ENCODE measurements around the gene NKD1.

The NKD1 gene

DNA sequence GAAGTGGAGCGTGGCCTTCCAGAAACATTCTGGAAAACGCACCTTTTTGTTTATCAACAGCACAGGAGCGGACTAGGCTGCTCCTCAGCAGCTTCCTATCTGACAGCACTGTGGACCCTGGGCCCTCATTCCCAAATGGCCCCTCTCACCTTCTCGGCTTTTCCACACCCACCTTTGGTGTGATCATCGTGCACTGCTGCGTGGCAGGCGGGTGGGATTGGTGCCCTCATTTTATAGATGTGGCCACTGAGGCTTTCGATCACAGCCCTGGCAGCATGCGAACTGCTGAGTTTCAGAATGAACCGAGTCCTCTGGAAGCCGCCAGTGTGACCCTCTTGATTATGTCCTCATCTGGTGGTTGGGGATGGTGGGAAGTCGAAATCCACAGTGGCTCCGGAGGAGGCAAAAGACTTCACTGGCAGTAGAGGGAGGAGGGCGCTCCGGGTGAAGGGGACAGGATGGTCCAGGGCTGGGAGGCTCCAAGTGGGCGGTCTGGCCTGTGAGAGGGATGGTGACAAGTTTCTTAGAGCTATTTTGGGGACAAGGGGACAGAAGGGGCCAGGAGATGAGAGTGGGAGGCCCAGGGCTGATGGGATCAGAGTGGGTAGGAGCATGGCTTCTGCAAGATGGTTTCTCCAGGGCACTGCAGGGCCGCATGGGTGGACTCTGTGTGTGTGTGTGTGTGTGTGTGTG, 49.5 kb downstream of the NKD1 start:
- no peak for DNase-seq (ENCODE audit: insufficient read length, low spot score)
- no peak for FAIRE-seq

DNA sequence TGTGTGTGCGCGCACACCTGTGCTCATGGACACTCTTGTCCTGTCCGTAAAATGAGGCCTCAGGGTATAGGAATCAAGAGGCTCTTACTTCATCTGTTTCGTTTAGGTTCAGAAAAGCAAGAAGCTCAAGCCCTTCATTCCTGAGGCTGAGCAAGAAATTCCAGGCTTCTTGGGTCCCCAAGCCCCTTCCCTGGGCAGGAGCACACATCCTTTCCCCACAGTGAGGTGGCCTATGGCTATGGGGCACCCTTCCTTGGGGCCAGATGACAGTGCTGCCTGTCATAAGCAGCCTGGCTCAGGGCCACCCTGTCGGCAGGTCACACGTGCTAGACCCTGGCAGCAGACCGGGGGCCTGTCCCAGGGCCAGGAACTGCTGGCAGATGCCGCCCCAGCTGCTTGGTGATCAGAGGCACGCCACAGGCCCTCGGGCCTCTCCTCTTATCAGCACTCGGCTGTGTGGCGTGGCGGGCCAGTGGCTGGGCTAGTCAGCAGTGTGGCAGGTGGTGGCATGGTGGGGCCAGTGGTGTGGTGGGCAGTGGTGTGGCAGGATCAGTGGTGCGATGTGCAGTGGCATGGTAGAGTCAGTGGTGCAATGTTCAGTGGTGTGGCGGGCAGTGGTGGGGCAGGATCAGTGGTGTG, 50.2 kb downstream of the NKD1 start:
- FAIRE-seq: no peak

DNA sequence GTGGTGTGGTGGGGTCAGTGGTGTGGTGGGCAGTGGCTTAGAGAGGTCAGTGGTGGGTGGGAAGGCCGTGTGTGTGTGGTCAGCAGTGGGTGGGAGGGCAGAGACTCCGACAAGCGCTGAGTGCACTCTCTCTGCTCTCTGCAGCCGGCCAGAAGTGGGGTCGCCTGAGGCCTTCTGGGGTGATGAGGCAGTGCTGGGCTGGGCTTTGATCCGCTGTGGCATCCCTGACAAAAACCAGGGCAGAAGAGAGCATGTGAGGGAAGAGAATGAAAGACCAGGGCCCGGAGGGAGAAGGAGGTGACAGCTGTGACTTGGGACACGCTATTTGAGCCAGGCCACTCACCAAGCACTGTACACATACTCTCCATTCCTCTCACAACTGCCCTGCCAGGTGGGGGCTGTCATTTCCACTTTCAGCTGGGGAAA, 50.8 kb downstream of the NKD1 start:
- FAIRE-seq (no peak), DNase-seq (ENCODE audit: insufficient read length, low spot score) (no peak)

More for the DNA sequence above, 50.2 kb downstream of the NKD1 start:
- no peak for DNase-seq (ENCODE audit: insufficient read length, low spot score)

DNA sequence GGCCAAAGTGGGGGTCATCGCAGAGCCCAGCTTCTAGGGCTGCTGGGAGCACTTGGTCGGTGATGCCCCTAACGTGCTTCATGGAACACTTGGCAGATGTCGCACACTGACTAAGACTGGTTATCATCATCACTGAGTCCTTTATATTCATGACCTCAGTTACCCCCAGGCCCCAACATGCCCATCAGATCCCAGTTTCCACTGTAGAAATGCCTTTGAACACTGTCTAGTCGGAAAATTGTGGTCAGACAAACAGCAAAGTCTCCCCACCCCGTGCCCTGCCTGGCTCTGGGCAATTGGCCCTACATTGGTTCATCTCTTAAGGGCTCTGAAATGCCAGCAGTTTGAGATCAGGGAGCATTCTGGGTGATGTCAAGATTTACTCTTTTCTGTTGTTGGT, 51.3 kb downstream of the NKD1 start:
- FAIRE-seq: no peak
- no peak for DNase-seq (ENCODE audit: insufficient read length, low spot score)

DNA sequence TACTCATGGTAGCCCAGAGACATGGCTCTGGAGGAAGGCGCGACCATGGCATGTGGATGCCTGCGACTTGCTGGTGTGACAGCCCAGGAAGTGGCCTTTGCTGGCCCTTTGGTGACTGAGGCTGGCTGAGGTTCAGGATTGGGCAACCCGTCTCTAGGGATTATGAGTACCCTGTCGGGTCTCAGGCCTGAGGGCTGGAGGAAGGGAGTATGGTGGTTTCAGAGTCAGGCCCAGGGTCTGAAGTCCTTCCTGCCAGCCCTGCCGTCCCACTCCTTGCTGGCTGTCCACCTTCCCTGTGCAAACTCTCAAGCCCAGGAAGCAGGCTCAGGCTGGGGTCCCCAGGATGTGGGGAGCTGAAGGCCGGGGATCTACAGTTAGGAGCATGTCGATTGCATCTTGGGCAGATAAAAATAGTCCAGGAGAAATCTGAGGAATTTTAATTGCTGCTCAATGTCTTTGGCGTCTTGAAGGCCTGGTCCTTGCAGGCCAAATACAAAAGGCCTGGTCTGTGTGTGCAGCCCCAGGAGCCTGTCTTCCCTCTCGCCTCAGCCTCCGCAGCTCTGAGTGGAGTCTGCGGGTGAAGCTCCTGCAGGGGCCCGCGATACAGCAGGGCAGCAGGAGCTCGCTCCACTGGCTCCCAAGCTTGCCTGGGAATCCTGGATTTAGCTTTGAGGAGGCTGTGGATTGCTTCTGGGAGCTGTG, 52.5 kb downstream of the NKD1 start:
- FAIRE-seq: no peak

DNA sequence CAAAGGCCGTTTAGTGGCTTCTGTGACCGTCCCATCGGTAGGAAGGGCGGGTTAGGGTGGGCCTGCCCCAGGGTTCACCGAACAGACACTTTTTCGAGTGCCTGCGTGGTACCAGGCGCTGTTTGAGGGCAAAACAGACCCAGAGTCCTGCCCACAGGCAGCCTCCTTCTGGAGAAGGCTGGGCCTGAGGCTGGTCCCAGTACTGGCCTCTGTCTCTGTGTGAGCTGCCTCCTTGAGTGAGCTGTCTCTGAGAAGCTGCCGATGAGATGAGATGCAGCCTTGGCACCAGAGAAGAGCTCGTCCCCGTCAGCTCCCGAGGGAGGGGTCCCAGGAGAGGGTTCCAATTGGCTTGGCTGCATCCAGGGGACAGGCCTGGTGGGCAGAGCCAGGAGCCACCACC, 53.1 kb downstream of the NKD1 start:
- FAIRE-seq: no peak

More for the DNA sequence above, 52.5 kb downstream of the NKD1 start:
- no peak for DNase-seq (ENCODE audit: insufficient read length, low spot score)

DNA sequence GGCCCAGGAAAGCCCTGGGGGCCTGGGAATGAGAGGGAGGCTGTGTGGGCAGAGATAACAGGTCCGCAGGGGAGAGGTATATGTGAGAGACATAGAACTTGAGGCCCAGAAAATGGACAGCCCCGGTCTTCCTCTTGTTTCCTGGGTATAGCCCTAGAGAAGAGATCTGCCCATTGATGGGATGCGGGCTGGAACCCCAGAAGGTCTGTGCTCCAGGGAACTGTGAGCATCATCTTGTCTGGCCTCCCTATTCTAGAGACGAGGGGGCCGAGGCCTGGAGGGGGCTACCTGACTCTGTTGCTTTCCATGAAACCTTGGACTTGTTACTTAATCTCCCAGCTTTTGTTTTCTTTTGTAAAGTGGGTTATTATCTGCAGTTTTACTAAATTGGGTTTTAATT, 53.9 kb downstream of the NKD1 start:
- DNase-seq (ENCODE audit: insufficient read length, low spot score) (no peak), FAIRE-seq (no peak)

More for the DNA sequence above, 53.1 kb downstream of the NKD1 start:
- no peak for DNase-seq (ENCODE audit: insufficient read length, low spot score)

DNA sequence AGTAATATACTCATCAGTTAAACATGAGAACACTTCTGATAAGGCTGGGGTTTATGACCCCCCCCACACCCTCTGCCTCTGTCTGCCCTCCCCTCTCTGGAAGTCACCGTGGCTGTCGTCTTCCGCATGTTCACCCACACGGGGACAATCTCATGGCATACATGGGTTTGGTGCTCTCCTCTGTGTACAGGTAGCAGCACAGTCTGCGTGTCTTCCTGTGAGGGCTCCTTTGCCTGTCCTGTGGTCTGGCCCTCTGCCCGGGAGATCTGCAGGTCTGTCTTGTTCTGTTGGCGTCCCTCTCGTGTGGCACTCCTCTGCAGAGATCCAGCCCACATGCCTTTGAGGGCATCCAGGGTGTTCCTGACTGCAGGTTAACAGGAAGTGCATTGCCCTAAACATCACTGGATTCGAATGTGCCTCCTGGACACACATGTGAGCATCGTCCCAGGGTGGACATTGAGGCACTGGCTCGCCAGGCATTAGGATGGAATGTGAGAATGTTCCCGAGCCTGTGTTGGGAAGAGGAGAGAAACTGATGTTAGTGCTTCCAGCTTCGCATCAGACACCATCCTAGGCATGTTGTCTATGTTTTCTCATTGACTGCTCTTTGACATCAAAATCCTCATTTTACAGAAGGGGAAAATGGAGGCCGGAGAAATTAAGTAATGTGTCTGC, 54.5 kb downstream of the NKD1 start:
- FAIRE-seq: no peak

DNA sequence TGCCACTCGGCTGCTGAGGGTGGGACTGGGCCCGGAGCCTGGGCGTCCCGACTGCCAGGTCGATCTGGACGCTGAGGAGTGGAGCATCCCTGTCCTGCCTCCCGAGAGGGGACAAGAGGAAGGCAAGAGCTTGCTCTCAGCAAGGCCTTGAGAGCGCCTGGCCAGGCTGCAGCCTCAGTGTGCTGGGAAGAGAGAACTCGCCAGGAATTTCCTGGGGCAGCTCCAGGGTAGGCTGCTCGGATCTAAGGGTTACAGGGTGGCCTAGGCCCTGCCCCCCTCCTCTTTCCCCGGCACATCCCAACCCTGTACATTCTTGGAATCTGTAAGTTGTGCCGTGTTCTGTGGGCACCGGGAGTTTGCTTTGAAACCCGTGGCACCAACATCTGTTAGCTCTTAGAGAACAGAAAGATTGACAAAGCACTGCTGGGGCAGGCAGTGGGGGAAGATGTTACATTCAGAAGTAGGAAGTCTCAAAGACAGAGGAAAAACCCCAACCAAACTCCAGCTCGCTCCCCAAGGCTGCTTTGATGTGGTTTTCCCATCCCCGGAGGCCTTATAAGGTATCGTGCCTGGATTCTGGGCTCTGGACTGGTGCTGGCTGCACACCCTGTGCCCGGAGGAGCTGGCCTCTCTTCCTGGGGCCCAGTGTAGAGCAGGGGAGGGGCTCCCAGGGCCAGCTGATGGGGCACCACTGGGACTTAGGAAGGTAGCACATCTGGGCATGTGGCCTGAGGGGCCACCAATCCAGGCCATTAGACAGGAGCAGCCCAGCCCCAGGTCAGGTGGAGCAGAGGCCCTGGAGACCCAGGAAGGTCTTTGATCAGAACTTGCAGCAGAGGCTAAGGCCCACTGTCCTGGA, 55.2 kb downstream of the NKD1 start:
- DNase-seq (ENCODE audit: insufficient read length, low spot score) (no peak), FAIRE-seq (no peak)

More for the DNA sequence above, 54.5 kb downstream of the NKD1 start:
- DNase-seq (ENCODE audit: insufficient read length, low spot score): no peak

DNA sequence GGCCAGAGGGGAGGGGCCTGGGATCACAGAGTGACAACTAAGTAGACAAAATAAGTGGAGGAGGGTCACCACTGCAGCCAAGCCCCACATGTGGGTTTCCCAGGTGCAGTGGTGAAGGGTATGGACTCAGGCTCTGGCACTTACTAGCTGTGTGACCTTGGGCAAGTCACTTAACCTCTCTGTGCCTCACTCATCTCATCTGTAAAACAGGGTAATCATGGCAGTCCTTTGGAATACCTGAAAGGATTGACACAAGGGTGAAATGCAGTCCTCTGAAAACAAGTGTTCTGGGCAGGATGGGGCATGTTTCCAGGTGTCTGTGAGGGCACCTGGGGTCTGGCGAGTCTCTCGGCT, 55.8 kb downstream of the NKD1 start:
- FAIRE-seq (no peak), DNase-seq (ENCODE audit: insufficient read length, low spot score) (no peak)

DNA sequence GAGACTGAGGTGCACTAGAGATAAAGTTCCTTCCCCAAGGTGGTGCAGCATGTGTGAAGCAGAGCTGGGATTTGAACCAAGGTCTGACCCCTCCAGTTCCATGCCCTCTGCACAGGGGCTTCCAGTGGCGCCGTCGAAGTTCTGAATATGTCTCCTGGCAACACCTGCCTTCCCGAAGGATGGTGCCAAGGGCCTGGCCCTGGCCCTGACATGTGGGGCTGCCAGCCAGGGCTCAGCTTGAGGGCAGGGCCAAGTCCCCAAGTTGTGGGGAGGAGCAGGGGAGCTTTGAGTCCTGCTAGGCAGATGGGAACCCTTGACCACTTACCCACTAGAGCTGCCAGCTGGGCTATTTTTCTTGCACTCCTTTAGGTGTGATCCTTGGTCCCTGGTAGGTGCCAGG, 56.4 kb downstream of the NKD1 start:
- DNase-seq (ENCODE audit: insufficient read length, low spot score) (no peak), FAIRE-seq (no peak)

DNA sequence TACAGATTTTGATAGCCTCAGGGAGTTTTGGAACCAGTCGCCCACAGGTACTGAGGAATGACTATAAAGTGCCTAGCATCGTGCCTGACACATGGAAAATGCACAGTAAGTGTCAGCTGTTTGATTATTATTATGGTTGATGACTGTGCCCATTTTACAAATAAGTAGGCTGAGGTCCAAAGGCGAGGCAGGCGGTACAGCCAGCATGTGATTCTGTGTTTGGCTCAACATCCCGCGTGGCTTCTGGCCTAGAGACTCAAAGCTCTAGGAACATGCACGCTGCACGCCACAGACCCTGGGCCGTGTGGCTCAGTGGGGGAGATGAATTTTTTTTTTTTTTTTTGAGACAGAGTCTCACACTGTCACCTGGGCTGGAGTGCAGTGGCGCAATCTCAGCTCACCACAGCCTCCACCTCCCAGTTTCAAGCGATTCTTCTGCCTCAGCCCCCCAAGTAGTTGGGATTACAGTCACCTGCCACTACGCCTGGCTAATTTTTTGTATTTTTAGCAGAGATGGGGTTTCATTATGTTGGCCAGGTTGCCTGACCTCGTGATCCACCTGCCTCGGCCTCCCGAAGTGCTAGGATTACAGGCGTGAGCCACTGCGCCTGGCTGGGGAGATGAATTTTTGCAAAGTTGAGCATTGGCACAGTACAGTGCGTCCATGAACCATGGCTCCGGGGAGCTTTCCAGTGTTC, 57.7 kb downstream of the NKD1 start:
- DNase-seq (ENCODE audit: insufficient read length, low spot score): no peak
- no peak for FAIRE-seq

DNA sequence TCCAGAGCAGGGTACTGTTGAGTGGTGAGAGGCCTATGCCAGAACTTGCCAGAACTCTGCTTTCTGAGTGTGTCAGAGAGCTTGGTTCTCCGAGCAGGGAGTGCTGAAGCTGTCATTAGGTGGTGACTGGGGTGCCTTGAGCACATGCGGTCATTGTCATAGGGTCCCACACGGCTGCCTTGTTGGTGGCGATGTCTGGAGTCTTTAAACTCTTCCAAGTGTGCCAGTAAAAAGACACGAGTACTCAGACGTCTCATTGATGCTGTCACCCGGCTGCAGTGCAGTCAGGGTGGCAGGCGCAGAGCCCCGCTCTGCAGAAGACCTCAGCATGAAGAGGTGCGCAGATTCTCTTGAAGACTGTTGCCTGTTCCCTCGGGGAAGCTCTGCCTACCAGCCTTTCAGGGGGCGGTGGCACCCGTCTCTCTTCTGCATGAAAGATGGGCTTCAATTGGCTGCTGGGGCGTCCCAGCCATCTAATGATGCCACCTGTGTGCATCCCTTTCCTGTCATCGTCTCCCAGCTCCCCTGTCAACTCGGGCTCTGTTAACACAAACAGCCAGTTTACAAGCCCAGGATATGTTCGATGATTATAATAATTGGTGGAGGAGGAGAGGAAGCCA, 58.3 kb downstream of the NKD1 start:
- no peak for DNase-seq (ENCODE audit: insufficient read length, low spot score)
- FAIRE-seq: no peak

DNA sequence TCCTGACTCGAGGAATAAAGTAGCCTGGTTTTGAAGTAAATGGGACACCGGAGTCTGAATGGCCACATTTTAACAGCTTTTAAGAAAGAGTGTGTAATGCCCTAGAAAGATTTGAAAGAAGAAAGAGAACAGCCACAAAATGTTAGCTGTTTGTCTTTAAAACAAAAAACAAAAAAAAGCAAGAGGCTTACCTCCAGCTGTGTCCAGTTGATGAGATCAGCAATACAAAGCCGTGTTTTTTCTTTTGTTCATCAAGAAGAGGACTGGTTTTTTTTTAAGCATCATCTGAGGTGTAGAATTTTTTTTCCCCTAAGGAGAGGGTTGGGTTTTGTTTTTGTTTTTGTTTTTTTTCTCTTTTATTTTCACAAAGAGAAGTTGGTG, 58.8 kb downstream of the NKD1 start:
- no peak for DNase-seq (ENCODE audit: insufficient read length, low spot score)
- FAIRE-seq: no peak

DNA sequence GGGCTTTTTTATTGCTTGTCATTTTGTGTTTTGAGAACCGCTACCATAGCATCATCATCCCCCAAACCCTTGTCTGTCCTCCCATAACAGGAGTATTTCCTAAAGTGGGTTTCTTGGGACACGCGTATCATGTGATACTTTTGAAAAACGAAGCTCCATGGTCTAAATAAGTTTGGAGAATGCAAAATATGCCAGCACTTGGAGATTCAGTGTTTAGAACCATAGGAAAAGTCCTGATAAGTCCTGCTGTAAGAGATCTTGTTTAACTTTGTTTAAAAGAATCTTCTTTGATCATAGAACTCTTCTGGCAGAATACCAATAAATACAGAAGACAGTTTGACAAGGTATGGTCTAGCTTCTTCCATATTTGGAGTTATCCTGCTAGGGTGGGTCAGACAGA, 59.3 kb downstream of the NKD1 start:
- DNase-seq (ENCODE audit: insufficient read length, low spot score) (no peak), FAIRE-seq (no peak)

DNA sequence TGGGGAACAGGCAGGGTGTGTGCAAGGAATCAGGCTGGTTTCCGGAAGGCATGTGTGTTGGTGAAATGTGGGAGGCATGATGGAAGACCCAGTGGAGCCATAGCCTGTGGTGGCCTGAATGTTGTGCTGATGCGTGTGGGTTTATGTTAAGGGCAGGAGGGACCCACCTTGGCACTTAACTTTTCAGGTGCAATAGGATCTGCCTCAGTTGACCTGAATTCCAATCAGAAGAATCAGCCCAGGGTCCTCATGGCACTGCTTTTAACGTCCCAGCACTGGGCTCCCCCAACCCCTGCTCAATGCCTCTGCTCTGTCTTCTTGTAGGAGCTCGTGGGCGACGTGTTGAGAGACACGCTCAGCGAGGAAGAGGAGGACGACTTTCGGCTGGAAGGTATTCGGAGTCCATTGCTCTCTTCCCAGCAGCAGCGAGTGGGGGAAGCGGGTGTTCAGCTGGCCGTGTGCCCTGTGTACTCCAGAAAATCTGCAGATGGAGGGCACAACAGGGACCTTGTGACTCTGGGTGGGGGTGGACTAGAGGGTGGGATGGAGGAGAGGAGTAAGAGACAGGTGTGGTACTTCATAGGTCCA, 59.9 kb downstream of the NKD1 start:
- FAIRE-seq: no peak
- DNase-seq (ENCODE audit: insufficient read length, low spot score): no peak

DNA sequence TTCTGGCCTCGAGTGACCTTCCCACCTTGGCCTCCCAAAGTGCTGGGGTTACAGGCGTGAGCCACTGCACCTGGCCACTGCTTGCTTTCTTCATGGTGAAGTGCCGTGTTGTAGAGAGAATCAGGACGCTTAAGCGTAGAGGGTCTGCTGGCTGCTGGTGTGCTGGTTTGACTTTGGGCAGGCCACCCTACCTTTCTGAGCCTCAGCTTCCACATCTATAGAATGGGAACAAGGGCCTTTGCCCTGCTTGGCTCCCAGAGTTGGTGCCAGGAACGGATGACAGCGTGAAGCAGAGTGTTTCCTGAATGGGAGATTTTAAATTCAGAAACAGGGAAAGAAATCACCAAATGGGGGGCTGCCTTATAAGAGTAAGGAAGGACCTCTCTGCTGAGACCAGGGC, 60.9 kb downstream of the NKD1 start:
- DNase-seq (ENCODE audit: insufficient read length, low spot score): no peak
- no peak for FAIRE-seq

DNA sequence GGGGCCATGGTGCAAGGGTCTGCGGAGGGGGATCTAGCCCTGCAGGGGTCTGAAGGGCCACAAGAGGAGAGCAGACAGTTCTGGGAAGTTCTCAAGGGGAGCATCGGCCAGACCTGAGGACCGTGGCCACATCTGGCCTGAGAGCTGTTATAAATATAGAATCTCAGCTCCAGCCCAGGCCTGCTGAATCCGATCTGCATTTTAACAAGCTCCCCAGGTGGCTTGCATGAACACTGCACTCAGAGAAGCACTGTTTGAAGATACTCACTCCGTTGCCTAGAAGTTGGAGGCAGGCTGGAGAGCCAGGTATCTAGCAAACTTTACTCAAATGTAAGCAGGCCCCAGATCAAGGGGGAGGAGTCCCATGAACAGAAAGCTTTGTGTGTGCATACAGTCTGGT, 61.3 kb downstream of the NKD1 start:
- FAIRE-seq (no peak), DNase-seq (ENCODE audit: insufficient read length, low spot score) (no peak)

All from HTR-8/SVneo (cell line).